Panc1 (cell line): ENCODE data around the gene FRMD8. TPM values are rescaled to one million over a fixed set of nuclear protein-coding genes. Genes with fewer than 3 reads are reported as not detected.
A peak's percentile ranks its signal among the peaks of the same experiment; 100 is the strongest.
"Not testable (repeated sequence)": the region's sequence is repeated elsewhere in the genome, so short reads cannot be mapped to it uniquely, and the experiment has no call there.

Source experiments
- ATAC-seq: fragments of 200-7000 bp; cut with Tn5 transposase; 2 replicates; pipeline ENCODE4 v1.9.1; 2020; ENCODE audit warnings: mild to moderate bottlenecking, moderate library complexity
- BruUV-seq: library from RNA; stranded (reverse); fragments of 400-500 nt; replicated peaks from 2 replicates; lab custom pipeline; 2021; lab: Mats Ljungman, UMichigan
- CTCF ChIA-PET: fragments of 300-600 bp; sonication (Branson Sonifier 250); formaldehyde crosslinking; loops from one replicate; lab custom pipeline; 2022; ENCODE audit warnings: antibody characterized with exemption; lab: Charles Lee
- POLR2A ChIA-PET: fragments of 300-600 bp; sonication (Branson Sonifier 250); formaldehyde crosslinking; loops from one replicate; lab custom pipeline; 2022; ENCODE audit warnings: antibody characterized with exemption; lab: Charles Lee
- DNase-seq: peaks from one replicate; pipeline ENCODE4 v3.0.0-alpha.2; 2010; ENCODE audit warnings: low read depth, low spot score
- H3K27ac ChIP-seq: 2 replicates; pipeline ENCODE4 v1.5.1; 2011; ENCODE audit warnings: mild to moderate bottlenecking, low read length, inconsistent platforms
- H3K27me3 ChIP-seq: fragments of 200-500 bp; sonication (Bioruptor generic); 2 replicates; pipeline ENCODE4 v1.6.0; 2014; ENCODE audit warnings: low read length, inconsistent platforms; ENCODE audit not compliant: control insufficient read depth, insufficient read depth
- H3K36me3 ChIP-seq: fragments of 200-500 bp; sonication (Bioruptor generic); 2 replicates; pipeline ENCODE4 v1.5.1; 2014; ENCODE audit warnings: inconsistent platforms, mild to moderate bottlenecking, low read length, moderate library complexity; ENCODE audit not compliant: control insufficient read depth, insufficient read depth
- H3K4me1 ChIP-seq: 2 replicates; pipeline ENCODE4 v1.5.1; 2011; ENCODE audit warnings: inconsistent platforms, mild to moderate bottlenecking, low read length, moderate library complexity; ENCODE audit not compliant: control insufficient read depth, insufficient read depth
- H3K4me3 ChIP-seq, 2 experiments: 2 replicates each; pipeline ENCODE4 v1.5.1; 2011 to 2012; ENCODE audit warnings: low read depth in 2 of 2, low read length in 2 of 2, mild to moderate bottlenecking in 2 of 2, inconsistent platforms in 1 of 2, moderate library complexity in 1 of 2
- H3K9me3 ChIP-seq: fragments of 200-500 bp; sonication (Bioruptor generic); 2 replicates; pipeline ENCODE4 v1.5.1; 2014; ENCODE audit warnings: low read depth, mild to moderate bottlenecking, inconsistent platforms, low read length, moderate library complexity; ENCODE audit not compliant: control insufficient read depth, insufficient read depth
- POLR2AphosphoS5 ChIP-seq: IDR thresholded peaks from 2 replicates; pipeline ENCODE4 v1.6.1; 2012; ENCODE audit warnings: mild to moderate bottlenecking, low read depth, low read length, moderate library complexity
- SIN3A ChIP-seq: IDR thresholded peaks from 2 replicates; pipeline ENCODE4 v1.6.1; 2012; ENCODE audit warnings: low read depth, mild to moderate bottlenecking, low read length, moderate library complexity, borderline replicate concordance; ENCODE audit not compliant: insufficient read depth
- TCF7L2 ChIP-seq: IDR thresholded peaks from 2 replicates; pipeline ENCODE4 v1.6.1; 2011; ENCODE audit warnings: mild to moderate bottlenecking, low read depth, low read length, inconsistent platforms
- in situ Hi-C: cut with HindIII; loops from 2 replicates; pipeline ENCODE4 v1.10.0; 2016; ENCODE audit warnings: low sequenced_read_pairs, low pct_unique_long_range_greater_than_20kb
- intact Hi-C: fragments of 100-400 bp; cut with micrococcal nuclease; formaldehyde crosslinking; loops from one replicate; pipeline ENCODE4 v1.10.0; 2022; ENCODE audit not compliant: unreplicated experiment
- total RNA-seq: library from RNA; stranded (reverse); gene quantifications from one replicate; pipeline ENCODE4 v1.2.1, GENCODE V29; 2021; ENCODE audit not compliant: unreplicated experiment
- TF ChIP-seq, protein P1 (sequence below): fragments of 450-650 bp; IDR thresholded peaks from 2 replicates; pipeline ENCODE4 v1.5.1; 2017; ENCODE audit warnings: mild to moderate bottlenecking
- TF ChIP-seq, protein P2 (sequence below), 2 experiments: IDR thresholded peaks; 2 replicates each; pipeline ENCODE4 v1.6.1; 2011 to 2012; ENCODE audit warnings: low read depth in 2 of 2, control low read depth in 1 of 2, low read length in 1 of 2, mild to moderate bottlenecking in 1 of 2, moderate library complexity in 1 of 2; ENCODE audit not compliant: insufficient read depth in 1 of 2

Gene FRMD8
- total RNA-seq, 1 experiment from 2014 or later = 85.8 TPM

DNA sequence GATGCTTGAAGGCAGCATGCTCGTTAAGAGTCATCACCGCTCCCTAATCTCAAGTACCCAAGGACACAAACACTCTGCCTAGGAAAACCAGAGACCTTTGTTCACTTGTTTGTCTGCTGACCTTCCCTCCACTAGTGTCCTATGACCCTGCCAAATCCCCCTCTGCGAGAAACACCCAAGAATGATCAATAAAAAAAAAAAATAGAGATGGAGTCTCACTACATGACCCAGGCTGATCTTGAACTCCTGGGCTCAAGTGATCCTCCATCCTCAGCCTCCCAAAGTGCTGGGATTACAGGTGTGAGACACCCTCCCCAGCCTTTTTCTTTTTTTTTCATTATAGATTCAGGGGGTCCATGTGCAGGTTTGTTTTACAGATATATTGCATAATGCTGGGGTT lies 65.8 kb downstream of the FRMD8 start:
- H3K36me3 ChIP-seq, H3K4me3 ChIP-seq, DNase-seq, H3K9me3 ChIP-seq, H3K27me3 ChIP-seq, in situ Hi-C loops, BruUV-seq, ATAC-seq, intact Hi-C loops: not testable (repeated sequence)
- ChIA-PET POLR2A (interaction anchor here (0.6 kb wide), 1 partner anchor 49 kb away, joined by 3 read pairs; no protein-coding TSS in a partner anchor), CTCF (interaction anchor here (0.6 kb wide), 1 partner anchor 73 kb away, joined by 7 read pairs; the partner anchor contains the start of gene SCYL1)
- peaks cover 49% of the 10 kb centered on the region for H3K4me1 ChIP-seq
- peak overlapping the region; percentile 60; the same call in 1 of the 2 replicates for H3K27ac ChIP-seq

DNA sequence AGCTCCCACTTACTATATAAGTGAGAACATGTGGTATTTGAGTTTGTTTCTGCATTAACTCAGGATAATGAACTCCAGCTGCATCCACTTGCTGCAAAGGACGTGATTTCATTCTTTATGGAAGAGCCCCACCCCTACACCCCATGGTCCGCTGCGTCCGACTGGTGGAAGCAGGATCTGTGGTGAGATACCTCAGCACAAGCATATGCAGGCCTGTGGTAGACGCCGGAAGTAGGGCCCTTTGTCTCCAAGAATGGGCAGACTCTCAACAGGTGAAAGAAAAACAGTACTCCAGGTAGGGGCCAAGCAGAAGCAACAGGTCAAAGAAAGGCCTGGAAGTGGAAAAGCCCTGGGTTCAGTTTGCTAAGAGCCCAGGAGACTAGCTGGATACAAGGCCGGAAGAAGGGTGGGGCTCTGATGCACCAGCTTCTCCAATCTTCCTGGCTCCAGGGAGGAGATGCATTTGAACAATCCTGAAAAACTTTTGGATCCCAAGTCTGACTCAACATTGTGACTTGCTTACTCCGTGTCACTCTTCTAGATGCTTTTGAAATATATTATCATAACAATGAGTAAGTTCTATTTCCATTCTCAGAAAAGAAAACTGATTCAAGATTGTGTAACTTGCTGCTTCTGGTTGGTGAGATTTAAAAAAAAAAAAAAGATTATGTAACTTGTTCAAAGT lies 66.5 kb downstream of the FRMD8 start:
- in situ Hi-C loops = no loop called here
- Histone ChIP-seq H3K9me3 (no peaks in the 10 kb centered on the region), H3K36me3 (no peaks in the 10 kb centered on the region; the same call in 1 of the 2 replicates), H3K27ac (peak overlapping the region; percentile 60), H3K4me3 (no peak overlapping the region), H3K4me1 (peaks cover 42% of the 10 kb centered on the region), H3K27me3 (no peaks in the 10 kb centered on the region)
- intact Hi-C loops = no loop called here
- TF ChIP-seq TCF7L2 (no peak), POLR2AphosphoS5 (no peak), SIN3A (no peak)
- TF ChIP-seq, protein P1, sequence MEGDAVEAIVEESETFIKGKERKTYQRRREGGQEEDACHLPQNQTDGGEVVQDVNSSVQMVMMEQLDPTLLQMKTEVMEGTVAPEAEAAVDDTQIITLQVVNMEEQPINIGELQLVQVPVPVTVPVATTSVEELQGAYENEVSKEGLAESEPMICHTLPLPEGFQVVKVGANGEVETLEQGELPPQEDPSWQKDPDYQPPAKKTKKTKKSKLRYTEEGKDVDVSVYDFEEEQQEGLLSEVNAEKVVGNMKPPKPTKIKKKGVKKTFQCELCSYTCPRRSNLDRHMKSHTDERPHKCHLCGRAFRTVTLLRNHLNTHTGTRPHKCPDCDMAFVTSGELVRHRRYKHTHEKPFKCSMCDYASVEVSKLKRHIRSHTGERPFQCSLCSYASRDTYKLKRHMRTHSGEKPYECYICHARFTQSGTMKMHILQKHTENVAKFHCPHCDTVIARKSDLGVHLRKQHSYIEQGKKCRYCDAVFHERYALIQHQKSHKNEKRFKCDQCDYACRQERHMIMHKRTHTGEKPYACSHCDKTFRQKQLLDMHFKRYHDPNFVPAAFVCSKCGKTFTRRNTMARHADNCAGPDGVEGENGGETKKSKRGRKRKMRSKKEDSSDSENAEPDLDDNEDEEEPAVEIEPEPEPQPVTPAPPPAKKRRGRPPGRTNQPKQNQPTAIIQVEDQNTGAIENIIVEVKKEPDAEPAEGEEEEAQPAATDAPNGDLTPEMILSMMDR = no peak
- no peak for ATAC-seq
- CTCF ChIA-PET = interaction anchor here (0.5 to 0.7 kb wide), 3 partner anchors 27 to 96 kb away, joined by 3 to 7 read pairs (median 5); partner anchors contain the start of gene SCYL1
- POLR2A ChIA-PET = interaction anchor here (0.6 kb wide), 2 partner anchors 29 to 48 kb away, joined by 3 read pairs; no protein-coding TSS in a partner anchor
- no peak for DNase-seq
- no TSS peak for BruUV-seq

DNA sequence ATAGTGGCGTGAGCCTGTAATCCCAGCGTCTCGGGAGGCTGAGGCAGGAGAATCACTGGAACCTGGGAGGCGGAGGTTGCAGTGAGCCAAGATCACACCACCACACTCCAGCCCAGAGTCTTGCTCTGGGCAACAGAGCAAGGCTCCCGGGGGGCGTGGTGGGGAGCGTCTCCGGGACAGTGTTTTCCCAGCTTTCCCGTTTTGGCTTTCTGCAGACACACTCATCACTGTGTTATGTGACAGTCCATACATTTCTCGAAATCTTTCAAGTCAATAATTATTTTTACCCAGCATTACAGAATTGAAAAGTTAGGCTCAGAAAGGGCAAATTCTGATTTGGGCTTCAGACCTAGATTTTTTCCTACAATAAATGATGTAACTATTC lies 67.9 kb downstream of the FRMD8 start:
- POLR2A ChIA-PET = interaction anchor here (0.7 kb wide), 1 partner anchor 14 kb away, joined by 6 read pairs; no protein-coding TSS in a partner anchor
- Histone ChIP-seq H3K27ac (peak overlapping the region; percentile 92), H3K4me3 (peak overlapping the region; percentile 54 to 90), H3K27me3 (no peaks in the 10 kb centered on the region), H3K4me1 (peaks cover 29% of the 10 kb centered on the region), H3K9me3 (no peaks in the 10 kb centered on the region), H3K36me3 (no peaks in the 10 kb centered on the region; the same call in 1 of the 2 replicates)
- in situ Hi-C loops (no loop called here), intact Hi-C loops (no loop called here)
- DNase-seq (no peak), ATAC-seq (no peak)
- TF ChIP-seq, protein P2, sequence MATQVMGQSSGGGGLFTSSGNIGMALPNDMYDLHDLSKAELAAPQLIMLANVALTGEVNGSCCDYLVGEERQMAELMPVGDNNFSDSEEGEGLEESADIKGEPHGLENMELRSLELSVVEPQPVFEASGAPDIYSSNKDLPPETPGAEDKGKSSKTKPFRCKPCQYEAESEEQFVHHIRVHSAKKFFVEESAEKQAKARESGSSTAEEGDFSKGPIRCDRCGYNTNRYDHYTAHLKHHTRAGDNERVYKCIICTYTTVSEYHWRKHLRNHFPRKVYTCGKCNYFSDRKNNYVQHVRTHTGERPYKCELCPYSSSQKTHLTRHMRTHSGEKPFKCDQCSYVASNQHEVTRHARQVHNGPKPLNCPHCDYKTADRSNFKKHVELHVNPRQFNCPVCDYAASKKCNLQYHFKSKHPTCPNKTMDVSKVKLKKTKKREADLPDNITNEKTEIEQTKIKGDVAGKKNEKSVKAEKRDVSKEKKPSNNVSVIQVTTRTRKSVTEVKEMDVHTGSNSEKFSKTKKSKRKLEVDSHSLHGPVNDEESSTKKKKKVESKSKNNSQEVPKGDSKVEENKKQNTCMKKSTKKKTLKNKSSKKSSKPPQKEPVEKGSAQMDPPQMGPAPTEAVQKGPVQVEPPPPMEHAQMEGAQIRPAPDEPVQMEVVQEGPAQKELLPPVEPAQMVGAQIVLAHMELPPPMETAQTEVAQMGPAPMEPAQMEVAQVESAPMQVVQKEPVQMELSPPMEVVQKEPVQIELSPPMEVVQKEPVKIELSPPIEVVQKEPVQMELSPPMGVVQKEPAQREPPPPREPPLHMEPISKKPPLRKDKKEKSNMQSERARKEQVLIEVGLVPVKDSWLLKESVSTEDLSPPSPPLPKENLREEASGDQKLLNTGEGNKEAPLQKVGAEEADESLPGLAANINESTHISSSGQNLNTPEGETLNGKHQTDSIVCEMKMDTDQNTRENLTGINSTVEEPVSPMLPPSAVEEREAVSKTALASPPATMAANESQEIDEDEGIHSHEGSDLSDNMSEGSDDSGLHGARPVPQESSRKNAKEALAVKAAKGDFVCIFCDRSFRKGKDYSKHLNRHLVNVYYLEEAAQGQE (IDR thresholded peaks at IDR 0.05; ENCODE audit: insufficient read depth in 1 of 2, low read depth in 2 of 2, low read length in 1 of 2) = no peak
- CTCF ChIA-PET = no interaction called here
- BruUV-seq = no TSS peak
